Neural crest cell (in vitro differentiated cells): ENCODE results near the gene MRPL24. TPM values are rescaled to one million over a fixed set of nuclear protein-coding genes. Genes with fewer than 3 reads are reported as not detected.

Experiments used
- DNase-seq: peaks from one replicate; pipeline ENCODE4 v3.0.0; 2021; ENCODE audit warnings: low read depth, mixed read lengths, low spot score
- H3K27ac Mint-ChIP-seq: one replicate; pipeline ENCODE4 v1.8.0; 2021; ENCODE audit warnings: mild to moderate bottlenecking, mixed read lengths; ENCODE audit not compliant: unreplicated experiment
- H3K27me3 Mint-ChIP-seq: 2 replicates; pipeline ENCODE4 v1.8.0; 2021; ENCODE audit warnings: low read depth, mild to moderate bottlenecking, mixed read lengths
- H3K36me3 Mint-ChIP-seq: 2 replicates; pipeline ENCODE4 v1.8.0; 2021; ENCODE audit warnings: low read depth, mild to moderate bottlenecking, mixed read lengths
- H3K4me1 Mint-ChIP-seq: 2 replicates; pipeline ENCODE4 v1.8.0; 2021; ENCODE audit warnings: mixed read lengths
- H3K4me3 Mint-ChIP-seq: one replicate; pipeline ENCODE4 v1.8.0; 2021; ENCODE audit warnings: mild to moderate bottlenecking, mixed read lengths
- H3K9me3 Mint-ChIP-seq: 2 replicates; pipeline ENCODE4 v1.8.0; 2021; ENCODE audit warnings: mixed read lengths
- CTCF ChIP-seq: fragments of 200-600 bp; sonication (generic); conservative IDR thresholded peaks from 2 replicates; pipeline ENCODE4 v1.5.0; 2021; ENCODE audit warnings: antibody characterized with exemption, mild to moderate bottlenecking
- total RNA-seq: library from RNA; stranded (reverse); gene quantifications from 2 replicates; pipeline ENCODE4 v1.2.1, GENCODE V29; 2021

Gene MRPL24
- total RNA-seq, 1 donor from 2014 or later: 37.3 TPM

GRCh38 chr1:156781585-156782186 lies 40.8 kb upstream of the MRPL24 start:
- H3K4me1 Mint-ChIP-seq: peaks cover 15% of the 10 kb centered on the region
- H3K27me3 Mint-ChIP-seq: no peaks in the 10 kb centered on the region
- H3K27ac Mint-ChIP-seq: no peak overlapping the region
- no peaks in the 10 kb centered on the region for H3K9me3 Mint-ChIP-seq
- TF ChIP-seq CTCF: no peak
- DNase-seq: no peak
- H3K36me3 Mint-ChIP-seq: peaks cover 8% of the 10 kb centered on the region
- no peak overlapping the region for H3K4me3 Mint-ChIP-seq

- H3K27ac Mint-ChIP-seq: no peak overlapping the region
- H3K4me1 Mint-ChIP-seq: peaks cover 31% of the 10 kb centered on the region
- no peak for DNase-seq
Observed at GRCh38 chr1:156777573-156777972, 36.7 kb upstream of the MRPL24 start.

GRCh38 chr1:156776942-156777341 lies 36.1 kb upstream of the MRPL24 start:
- H3K4me1 Mint-ChIP-seq: peaks cover 37% of the 10 kb centered on the region
- no peak for DNase-seq
- H3K9me3 Mint-ChIP-seq: no peaks in the 10 kb centered on the region
- no peak overlapping the region for H3K27ac Mint-ChIP-seq
- peaks cover 3% of the 10 kb centered on the region for H3K36me3 Mint-ChIP-seq
- no peak for TF ChIP-seq CTCF
- H3K4me3 Mint-ChIP-seq: no peak overlapping the region
- no peaks in the 10 kb centered on the region for H3K27me3 Mint-ChIP-seq

More at GRCh38 chr1:156777573-156777972, 36.7 kb upstream of the MRPL24 start:
- TF ChIP-seq CTCF: no peak
- Mint-ChIP-seq H3K36me3 (peaks cover 3% of the 10 kb centered on the region), H3K9me3 (no peaks in the 10 kb centered on the region), H3K27me3 (no peaks in the 10 kb centered on the region), H3K4me3 (no peak overlapping the region)

- Mint-ChIP-seq H3K9me3 (no peaks in the 10 kb centered on the region), H3K36me3 (peaks cover 5% of the 10 kb centered on the region), H3K4me3 (peak overlapping the region; percentile 10), H3K27ac (no peak overlapping the region), H3K4me1 (peaks cover 41% of the 10 kb centered on the region), H3K27me3 (no peaks in the 10 kb centered on the region)
- DNase-seq: no peak
- TF ChIP-seq CTCF: no peak
Observed at GRCh38 chr1:156775799-156776198, 34.9 kb upstream of the MRPL24 start.

- DNase-seq: no peak
- H3K36me3 Mint-ChIP-seq: peaks cover 5% of the 10 kb centered on the region
- no peaks in the 10 kb centered on the region for H3K9me3 Mint-ChIP-seq
- H3K27ac Mint-ChIP-seq: no peak overlapping the region
- peaks cover 57% of the 10 kb centered on the region for H3K4me1 Mint-ChIP-seq
- TF ChIP-seq CTCF: peak; percentile 37
- peak overlapping the region; percentile 43 for H3K4me3 Mint-ChIP-seq
- H3K27me3 Mint-ChIP-seq: no peaks in the 10 kb centered on the region
Observed at GRCh38 chr1:156773607-156774006, 32.7 kb upstream of the MRPL24 start.
